Right lobe of liver (tissue), 4 donors: ENCODE results near the gene UBAP1L.

Experiments used
- CTCF ChIP-seq, 4 donors: fragments of 200-600 bp in 3 of 4; fragments of 450-650 bp in 1 of 4; IDR thresholded peaks; one replicate each; pipeline versions ENCODE4 v1.5.1 to v1.8.0; 2016 to 2022; ENCODE audit warnings: antibody characterized with exemption in 4 of 4, mild to moderate bottlenecking in 2 of 4
- POLR2A ChIP-seq: fragments of 450-650 bp; IDR thresholded peaks from one replicate; pipeline ENCODE4 v1.6.1; 2017; ENCODE audit warnings: antibody characterized with exemption, mild to moderate bottlenecking
- donor health status: DM: no; HTN: no; CAD: no.
- donor health status: DM: no; HTN: no; CAD: no.
- donor health status: DM: no; HTN: yes; CAD: no.

- no peak for TF ChIP-seq CTCF (IDR thresholded peaks at IDR 0.05)
- no peak for TF ChIP-seq POLR2A
These were observed 62.0 kb downstream of the UBAP1L start for GRCh38 chr15:65052956-65053355.
